H1 (cell line): ENCODE measurements around the gene PSME4. TPM values are rescaled to one million over a fixed set of nuclear protein-coding genes. Genes with fewer than 3 reads are reported as not detected.

ENCODE experiments used
- YY1 ChIP-seq: IDR thresholded peaks from 2 replicates; pipeline ENCODE4 v1.6.1; 2011; ENCODE audit warnings: low read depth, mild to moderate bottlenecking, low read length
- polyA plus RNA-seq, 7 experiments: library from polyadenylated mRNA; depleted of rRNA in 3 of 7; stranded (reverse) in 5 of 7; unstranded in 2 of 7; fragments of >200 nt in 5 of 7; fragments of 200-250 nt in 2 of 7; gene quantifications; 1 replicate in 5 of 7; 2 replicates in 1 of 7; 4 replicates in 1 of 7; pipeline versions ENCODE4 v1.2.1 to v1.2.3, GENCODE V29; 2011 to 2013; ENCODE audit warnings: missing spikeins in 2 of 7, mixed read lengths in 2 of 7
- total RNA-seq: library from RNA; stranded (reverse); fragmentation: NEBNext Ultra II Directional; extraction: Animal tissue kit (Norgen Biotek cat#: 25700); gene quantifications from 2 replicates; pipeline ENCODE4 v1.2.1, GENCODE V29; 2021
- TF ChIP-seq, protein P1 (sequence below): fragments of 300-600 bp; sonication (generic); IDR thresholded peaks from 2 replicates; pipeline ENCODE4 v1.7.1; 2012; ENCODE audit warnings: low read length, moderate library complexity, mild to moderate bottlenecking, inconsistent platforms; ENCODE audit not compliant: insufficient replicate concordance

The PSME4 gene
- total and polyA plus RNA-seq, 2 of the 8 experiments (the other 6 are each of a cell fraction or from before 2014, with no cell fraction given): 42.2 to 116 TPM

DNA sequence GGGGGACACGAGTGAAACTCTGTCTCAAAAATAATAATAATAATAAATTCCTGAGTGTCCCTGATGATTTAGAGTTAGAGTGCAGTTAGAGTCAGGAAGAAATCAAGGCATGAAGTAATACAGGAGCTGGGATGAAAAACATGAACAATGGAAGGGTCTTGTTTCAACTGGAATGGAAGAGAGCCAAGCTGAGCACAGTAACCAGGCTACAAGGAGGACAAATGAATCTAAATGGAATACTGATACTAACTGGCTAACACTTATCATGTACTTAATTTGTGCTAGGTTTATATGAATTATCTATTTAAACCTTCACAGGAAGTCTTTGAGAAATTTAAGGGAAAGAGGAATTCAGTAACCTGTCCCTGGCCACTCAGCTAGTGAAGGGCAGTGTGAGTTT, 38.8 kb upstream of the PSME4 start (continued):
- TF ChIP-seq, protein P1, sequence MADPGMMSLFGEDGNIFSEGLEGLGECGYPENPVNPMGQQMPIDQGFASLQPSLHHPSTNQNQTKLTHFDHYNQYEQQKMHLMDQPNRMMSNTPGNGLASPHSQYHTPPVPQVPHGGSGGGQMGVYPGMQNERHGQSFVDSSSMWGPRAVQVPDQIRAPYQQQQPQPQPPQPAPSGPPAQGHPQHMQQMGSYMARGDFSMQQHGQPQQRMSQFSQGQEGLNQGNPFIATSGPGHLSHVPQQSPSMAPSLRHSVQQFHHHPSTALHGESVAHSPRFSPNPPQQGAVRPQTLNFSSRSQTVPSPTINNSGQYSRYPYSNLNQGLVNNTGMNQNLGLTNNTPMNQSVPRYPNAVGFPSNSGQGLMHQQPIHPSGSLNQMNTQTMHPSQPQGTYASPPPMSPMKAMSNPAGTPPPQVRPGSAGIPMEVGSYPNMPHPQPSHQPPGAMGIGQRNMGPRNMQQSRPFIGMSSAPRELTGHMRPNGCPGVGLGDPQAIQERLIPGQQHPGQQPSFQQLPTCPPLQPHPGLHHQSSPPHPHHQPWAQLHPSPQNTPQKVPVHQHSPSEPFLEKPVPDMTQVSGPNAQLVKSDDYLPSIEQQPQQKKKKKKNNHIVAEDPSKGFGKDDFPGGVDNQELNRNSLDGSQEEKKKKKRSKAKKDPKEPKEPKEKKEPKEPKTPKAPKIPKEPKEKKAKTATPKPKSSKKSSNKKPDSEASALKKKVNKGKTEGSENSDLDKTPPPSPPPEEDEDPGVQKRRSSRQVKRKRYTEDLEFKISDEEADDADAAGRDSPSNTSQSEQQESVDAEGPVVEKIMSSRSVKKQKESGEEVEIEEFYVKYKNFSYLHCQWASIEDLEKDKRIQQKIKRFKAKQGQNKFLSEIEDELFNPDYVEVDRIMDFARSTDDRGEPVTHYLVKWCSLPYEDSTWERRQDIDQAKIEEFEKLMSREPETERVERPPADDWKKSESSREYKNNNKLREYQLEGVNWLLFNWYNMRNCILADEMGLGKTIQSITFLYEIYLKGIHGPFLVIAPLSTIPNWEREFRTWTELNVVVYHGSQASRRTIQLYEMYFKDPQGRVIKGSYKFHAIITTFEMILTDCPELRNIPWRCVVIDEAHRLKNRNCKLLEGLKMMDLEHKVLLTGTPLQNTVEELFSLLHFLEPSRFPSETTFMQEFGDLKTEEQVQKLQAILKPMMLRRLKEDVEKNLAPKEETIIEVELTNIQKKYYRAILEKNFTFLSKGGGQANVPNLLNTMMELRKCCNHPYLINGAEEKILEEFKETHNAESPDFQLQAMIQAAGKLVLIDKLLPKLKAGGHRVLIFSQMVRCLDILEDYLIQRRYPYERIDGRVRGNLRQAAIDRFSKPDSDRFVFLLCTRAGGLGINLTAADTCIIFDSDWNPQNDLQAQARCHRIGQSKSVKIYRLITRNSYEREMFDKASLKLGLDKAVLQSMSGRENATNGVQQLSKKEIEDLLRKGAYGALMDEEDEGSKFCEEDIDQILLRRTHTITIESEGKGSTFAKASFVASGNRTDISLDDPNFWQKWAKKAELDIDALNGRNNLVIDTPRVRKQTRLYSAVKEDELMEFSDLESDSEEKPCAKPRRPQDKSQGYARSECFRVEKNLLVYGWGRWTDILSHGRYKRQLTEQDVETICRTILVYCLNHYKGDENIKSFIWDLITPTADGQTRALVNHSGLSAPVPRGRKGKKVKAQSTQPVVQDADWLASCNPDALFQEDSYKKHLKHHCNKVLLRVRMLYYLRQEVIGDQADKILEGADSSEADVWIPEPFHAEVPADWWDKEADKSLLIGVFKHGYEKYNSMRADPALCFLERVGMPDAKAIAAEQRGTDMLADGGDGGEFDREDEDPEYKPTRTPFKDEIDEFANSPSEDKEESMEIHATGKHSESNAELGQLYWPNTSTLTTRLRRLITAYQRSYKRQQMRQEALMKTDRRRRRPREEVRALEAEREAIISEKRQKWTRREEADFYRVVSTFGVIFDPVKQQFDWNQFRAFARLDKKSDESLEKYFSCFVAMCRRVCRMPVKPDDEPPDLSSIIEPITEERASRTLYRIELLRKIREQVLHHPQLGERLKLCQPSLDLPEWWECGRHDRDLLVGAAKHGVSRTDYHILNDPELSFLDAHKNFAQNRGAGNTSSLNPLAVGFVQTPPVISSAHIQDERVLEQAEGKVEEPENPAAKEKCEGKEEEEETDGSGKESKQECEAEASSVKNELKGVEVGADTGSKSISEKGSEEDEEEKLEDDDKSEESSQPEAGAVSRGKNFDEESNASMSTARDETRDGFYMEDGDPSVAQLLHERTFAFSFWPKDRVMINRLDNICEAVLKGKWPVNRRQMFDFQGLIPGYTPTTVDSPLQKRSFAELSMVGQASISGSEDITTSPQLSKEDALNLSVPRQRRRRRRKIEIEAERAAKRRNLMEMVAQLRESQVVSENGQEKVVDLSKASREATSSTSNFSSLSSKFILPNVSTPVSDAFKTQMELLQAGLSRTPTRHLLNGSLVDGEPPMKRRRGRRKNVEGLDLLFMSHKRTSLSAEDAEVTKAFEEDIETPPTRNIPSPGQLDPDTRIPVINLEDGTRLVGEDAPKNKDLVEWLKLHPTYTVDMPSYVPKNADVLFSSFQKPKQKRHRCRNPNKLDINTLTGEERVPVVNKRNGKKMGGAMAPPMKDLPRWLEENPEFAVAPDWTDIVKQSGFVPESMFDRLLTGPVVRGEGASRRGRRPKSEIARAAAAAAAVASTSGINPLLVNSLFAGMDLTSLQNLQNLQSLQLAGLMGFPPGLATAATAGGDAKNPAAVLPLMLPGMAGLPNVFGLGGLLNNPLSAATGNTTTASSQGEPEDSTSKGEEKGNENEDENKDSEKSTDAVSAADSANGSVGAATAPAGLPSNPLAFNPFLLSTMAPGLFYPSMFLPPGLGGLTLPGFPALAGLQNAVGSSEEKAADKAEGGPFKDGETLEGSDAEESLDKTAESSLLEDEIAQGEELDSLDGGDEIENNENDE: no peak
- TF ChIP-seq YY1: no peak
